COLO829 (cell line): Measurements from ENCODE around the gene CD226.
"Not testable (repeated sequence)": the region's sequence is repeated elsewhere in the genome, so short reads cannot be mapped to it uniquely, and the experiment has no call there.

Source experiments
- DNase-seq: peaks from one replicate; pipeline ENCODE4 v3.0.0; 2012; ENCODE audit warnings: low spot score

The CD226 gene

DNA sequence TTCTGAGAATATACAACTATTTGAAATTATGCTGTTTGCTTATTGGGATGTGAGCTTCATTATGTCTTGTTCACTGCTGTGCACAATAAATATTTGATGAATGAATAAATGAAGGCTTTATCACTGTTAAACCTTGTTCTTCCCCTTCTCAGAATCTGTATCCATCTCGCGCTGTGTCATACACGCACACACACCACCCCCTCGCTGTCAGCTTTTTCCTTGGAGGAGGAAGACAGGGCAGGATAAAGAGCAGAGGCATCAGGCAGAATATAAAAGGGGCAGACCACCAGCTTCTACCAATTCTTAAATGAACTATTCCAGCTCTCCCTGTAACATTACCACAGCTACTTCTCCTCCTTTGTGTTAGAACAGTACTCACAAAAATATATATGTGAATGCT is 75.0 kb downstream of the CD226 start:
- no peak for DNase-seq

DNA sequence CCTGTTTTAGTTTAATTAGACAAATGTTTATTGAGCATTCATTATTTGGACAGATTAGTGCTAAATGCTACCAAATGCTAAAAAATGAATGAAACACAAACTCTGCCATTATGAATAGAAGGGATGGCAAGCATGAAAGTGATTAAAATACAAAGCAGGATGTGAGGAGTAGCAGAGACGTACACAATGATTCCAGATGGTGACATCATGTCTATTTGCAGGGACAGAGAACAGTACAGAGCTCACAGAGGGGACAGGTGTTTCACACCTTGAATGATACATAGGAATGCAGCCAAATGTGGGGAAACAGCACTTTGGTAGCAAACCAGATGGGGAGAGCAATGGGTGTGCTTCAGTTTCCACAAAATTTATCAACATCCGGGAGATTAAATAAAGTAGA is 76.3 kb downstream of the CD226 start:
- DNase-seq: no peak

DNA sequence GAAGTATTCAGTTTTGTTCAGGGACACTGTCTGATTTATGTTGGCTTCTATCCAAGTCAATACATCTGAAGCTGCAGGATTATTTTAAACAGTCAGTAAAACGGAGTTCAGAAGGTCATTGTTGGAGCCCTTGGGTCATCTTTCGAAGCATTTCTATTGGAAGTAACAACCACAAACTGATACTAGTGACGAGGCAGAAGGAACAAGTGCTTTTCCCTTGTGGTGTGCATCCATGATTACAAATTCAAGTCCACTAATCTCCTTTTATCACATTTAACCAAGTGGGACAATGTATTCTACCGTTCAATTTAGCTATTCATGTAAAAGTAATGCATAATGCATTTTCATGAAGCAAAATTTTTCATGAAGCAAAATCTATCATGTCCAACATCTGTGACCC is 76.9 kb downstream of the CD226 start:
- DNase-seq: no peak

DNA sequence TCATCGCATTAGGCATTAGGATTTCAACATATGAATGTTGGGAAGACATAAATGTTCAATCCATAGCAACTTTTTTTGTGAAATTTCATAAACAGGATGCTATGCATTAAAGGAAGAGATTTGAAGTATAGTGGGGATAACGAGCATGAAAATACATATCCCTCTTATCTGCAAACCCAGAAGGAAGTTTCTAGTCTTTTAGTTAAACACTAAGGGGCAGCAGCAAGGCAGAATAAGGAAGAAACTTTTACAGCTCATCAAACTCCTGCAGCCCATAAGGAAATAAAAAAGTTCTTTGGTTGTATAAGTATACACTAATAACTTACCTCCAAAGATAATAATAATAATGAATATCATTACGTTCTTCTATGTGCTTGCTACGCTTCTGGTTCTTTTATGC is 81.5 kb downstream of the CD226 start:
- DNase-seq: no peak

DNA sequence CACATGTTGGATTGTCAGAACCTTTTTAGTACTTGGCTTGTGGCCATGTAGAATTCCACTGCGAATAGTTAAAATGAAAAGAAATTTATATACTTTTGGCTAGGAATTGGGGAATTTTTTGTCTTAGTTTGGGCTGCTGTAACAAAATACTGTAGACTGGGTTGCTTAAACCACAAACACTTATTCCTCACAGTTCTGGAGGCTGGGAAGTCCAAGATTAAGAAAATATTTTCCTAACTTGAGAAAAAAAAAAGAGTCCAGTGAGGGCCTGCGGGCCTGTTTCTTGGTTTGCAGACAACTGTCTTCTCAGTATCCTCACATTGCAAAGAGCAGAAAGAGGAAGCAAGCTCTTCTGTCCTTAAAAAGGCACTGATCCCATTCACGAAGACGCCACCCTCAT is 81.9 kb downstream of the CD226 start:
- no peak for DNase-seq

DNA sequence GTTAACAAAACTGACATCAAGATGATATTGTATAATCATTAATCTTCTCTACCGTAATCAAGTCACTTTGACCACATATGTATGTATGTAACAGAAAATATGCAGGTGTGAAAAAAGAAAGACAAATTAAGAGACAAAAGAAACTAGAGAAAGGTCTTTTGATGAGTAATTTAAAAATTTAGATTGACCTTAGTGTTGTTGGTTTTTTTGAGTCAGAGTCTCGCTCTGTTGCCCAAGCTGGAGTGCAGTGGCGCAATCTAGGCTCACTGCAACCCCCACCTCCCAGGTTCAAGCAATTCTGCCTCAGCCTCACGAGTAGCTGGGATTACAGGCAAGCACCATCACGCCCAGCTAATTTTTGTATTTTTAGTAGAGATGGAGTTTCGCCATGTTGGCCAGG is 82.9 kb downstream of the CD226 start:
- DNase-seq: not testable (repeated sequence)

DNA sequence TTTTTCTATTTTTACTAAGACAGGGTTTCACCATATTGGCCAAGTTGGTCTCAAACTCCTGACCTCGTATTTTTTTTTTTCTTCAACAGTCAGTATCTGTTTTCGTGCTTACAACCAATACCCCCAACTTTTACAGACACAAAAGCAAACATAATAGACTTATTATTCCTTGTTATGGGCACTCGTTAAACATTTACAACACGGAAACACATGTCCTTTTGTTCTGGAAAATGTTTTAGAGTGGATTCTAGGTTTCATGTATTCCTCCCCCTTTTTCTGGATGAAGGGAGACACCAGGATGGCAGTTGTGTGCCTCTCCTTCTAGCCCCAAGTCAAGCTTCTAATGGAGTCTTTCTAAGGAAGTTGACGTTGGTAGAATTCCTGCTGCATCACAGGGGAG is 88.8 kb downstream of the CD226 start:
- DNase-seq: no peak

DNA sequence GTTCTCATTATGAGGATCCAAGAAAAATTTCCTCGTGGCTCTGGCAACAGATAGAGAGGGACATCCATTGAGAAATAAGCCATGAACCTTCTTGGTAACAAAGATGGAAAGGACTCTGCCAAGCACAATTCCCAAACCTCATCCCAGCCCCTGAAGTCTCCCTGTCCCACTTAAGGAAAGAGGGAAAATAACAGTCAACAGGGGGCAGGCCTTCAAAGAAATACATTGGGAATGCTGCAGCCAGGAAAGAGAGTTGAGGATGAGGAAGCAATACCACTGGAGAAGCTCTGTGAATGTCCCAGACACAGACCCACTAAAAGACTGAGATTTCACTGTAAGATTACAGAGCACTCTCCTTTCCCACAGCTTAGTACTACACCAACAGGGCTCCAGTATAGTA is 93.2 kb downstream of the CD226 start:
- DNase-seq: no peak

DNA sequence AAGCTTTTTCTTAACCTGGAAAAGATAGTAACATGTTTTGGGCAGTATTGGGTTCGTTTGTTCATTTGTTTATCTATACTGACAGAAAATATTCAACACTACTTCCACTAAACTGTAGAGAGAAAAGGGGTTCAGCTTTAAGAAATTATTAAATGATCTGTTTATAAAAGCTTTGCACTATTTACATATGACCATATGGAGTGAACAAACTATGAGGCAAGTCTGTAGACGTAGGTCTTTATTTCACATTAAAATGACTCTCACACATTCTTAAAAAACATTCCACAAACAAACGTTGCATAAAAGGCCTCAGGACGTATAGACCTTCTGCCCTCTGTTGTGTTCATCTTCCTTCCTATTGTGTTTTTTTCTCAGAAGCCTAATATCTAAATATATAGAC is 94.6 kb downstream of the CD226 start:
- DNase-seq: no peak

DNA sequence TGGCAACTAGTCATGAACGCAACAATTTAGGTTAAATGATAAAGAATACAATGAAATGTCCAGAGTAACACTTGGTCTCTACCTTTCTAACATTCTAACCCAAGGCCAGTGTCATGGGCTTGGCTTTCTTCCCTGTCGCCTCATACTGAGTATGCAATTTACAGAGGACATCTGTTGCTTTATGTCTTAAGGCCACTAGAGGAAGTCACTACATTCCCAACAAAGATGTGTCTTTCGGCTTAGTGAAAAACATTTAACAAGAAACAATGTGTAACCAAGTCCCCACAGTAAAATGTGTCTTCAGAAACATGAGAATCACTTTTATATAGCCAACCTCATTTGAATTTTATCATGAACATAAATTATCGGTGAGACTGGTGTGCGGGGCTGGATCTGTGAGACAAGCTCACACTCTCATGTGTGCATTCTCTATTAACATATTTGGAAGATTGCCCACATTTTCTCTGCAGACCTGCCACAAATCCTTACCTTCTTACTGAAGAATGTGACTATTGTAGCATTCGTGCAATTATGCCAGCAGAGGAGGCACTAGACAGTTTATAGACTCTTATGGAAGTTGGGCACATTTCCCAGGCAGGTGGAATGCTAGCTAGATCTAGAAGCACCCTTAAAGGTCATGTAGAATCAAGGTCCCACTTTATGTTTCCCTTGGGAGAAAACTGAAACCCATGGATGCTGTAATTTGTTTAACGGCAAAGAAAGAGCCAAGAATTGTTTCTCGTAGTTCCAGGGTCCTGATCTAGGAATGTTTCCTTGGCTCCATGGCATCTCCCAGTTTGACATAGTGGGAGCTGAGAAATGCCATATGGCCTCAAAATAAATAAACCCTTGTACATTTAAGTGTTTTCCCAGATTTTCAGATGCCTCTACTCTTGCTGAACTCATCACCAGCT is 101.8 kb downstream of the CD226 start:
- DNase-seq: no peak

DNA sequence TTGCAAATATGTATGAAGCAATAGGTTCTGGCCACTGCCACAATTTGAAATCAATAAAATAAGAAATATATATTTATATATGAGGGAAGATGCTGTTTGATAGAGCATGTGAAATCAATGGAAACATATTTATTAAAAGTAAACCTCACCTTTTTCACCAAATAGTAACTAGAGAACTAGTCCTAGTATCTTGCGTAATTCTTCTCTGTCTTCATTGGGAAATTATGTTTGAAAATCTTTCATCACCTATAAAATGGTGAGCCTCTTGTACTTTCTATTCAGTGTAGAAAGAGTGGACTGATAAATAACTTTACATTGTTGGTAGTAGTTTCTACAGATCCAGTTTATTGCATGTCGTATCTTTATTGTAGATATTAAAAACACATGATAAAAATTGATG is 103.0 kb downstream of the CD226 start:
- no peak for DNase-seq

DNA sequence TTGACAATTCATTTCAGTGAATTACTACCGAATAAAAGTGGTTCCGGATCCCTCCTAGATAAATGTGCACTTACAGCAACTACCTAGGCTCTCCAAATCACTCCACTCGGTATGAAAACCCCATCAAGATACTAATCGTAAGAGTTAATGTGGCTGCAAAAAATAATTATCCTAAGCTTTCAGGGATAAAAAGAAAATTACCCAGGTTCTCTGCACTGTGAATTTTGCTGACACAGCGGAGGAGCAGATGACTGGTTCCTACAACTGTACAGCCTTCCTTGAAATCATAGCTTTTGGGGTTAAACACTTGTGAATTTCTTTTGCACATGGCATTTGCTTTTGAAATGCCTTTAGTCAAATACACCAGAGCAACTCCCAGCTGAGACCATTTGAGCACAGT is 104.7 kb downstream of the CD226 start:
- DNase-seq: no peak

DNA sequence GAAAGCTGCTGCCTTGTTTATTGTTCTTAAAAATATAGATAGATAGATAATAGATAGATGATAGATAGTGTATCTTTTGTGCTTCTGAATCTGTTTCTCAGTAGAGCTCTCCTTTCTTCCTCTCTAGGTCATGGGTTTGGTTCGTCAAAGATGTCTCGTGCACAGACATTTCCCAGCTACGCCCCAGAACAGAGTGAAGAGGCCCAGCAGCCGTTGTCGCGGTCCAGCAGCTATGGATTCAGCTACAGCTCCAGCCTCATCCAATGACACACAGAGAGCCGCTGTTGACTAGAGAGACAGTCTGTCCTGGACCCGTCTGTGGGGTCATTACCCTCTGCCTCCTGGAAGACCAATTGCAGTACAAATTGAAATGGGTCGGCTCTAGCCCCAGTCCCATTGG is 106.6 kb downstream of the CD226 start:
- DNase-seq: no peak

DNA sequence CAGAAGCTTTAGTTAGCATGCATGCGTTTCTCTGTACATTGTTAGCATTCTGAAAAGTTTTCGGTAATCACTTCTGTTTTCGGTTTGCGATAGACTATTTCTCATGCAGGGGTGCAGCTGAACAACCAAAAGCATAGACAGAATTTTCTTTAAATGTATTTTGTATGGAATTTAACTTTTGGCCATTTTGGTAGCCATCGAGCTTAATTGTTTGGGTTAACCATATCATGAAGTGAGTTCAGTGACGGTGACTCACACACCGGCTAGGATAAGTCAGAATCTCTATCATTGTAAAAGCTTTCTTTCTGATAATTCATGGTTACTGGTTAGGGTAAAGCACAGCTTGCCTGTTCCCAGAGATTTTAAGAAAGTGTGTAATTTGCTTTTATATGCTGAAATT is 107.2 kb downstream of the CD226 start:
- DNase-seq: no peak

DNA sequence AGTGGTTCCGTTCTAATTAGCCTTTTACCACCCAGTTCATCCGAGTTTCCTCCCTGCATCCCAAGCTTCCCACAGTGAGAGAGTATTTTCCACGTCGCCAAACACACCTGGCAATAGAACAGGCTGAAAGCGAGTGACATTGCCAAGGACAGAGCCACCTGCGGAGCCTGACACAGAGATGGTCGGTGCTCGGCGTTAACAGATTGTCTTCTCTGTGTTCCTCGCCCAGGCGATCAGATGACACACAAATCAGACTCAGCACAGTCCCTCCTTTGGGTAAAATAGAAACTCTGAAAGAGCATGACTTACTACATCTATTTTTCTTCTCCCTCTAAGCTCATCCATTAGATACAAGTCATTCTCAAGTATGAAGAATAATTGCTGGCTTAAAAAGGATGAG is 107.7 kb downstream of the CD226 start:
- DNase-seq: no peak

DNA sequence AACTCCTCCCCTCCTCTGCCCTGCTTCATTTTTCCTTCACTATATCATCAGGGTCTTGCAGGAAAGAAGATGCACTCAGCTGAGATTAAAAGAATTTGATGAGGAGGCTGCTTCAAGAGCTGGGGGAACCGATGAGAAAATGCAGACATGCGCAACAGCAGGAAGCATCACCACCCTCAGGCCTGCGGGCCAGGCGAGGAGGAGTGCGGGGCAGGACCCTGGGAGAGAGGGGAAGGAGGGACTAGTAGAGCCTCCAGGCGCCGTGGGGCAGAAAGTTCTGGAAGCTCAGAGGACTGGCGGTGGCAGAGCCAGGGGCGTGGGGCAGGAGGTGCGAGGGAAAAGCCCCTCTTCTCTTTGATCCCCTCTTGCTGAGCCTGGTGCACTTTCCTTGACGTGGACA is 108.2 kb downstream of the CD226 start:
- DNase-seq: no peak

DNA sequence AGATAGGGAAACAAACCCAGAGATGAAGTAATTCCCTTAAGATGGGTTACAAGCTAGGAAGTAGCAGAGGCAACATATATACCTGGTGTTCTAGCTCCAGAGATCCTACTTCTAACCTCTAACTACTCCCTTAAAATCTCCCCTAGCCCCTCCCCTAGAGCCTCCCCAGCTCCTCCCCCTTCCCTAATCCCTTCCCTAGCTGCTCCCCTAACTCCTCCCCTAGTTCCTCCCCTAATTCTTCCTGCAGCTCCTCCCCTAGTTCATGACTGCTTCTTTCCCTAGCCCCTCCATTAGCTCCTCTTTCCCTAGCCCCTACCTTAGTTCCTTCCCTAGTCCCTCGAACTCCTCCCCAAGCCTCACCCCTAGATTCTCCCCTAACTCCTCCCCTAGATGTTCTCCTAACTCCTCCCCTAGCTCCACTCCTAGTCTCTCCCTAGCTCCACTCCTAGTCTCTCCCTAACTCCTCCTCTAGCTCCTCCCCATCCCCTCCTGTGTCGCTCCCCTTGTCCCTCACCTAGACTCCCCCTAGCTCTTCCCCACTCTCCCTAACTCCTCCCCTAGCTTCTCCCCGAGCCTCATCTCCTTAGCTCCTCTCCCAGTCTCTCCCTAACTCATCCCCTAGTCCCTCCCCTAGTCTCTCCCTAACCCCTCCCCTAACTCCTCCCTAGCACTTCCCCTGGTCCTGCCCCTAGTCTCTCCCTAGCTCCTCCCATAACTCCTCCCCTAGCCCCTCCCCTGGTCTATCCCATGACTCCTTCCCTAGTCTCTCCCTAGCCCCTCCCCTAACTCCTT is 108.9 kb downstream of the CD226 start:
- DNase-seq: no peak

DNA sequence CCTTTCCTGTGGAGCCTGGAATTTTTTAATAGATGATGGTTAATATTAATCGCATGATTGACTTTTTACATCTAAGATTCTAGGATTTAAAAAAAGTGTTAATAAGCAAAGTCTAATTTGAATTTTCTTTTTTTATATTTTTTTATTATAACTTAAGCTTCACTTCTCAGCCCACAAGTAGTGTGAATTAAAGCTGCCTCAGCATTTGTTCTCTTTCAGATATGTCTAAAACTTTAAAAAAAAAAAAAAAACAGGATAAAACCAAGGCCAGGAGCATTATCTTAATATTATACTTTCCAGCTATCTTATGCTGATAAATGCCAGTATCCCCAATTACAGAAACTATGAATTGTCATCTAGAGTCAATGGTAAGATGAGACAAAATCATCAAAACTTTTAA is 109.7 kb downstream of the CD226 start:
- DNase-seq: no peak

DNA sequence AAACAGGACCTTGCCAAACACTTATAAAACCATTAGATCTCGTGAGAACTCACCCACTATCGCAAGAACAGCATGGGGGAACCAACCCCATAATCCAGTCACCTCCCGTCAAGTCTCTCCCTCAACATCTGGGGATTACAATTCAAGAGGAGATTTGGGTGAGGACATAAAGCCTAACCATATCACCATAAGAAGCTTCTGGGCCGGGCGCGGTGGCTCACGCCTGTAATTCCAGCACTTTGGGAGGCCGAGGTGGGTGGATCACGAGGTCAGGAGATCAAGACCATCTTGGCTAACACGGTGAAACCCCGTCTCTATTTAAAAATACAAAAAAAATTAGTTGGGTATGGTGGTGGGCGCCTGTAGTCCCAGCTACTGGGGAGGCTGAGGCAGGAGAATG is 112.7 kb downstream of the CD226 start:
- DNase-seq: not testable (repeated sequence)

DNA sequence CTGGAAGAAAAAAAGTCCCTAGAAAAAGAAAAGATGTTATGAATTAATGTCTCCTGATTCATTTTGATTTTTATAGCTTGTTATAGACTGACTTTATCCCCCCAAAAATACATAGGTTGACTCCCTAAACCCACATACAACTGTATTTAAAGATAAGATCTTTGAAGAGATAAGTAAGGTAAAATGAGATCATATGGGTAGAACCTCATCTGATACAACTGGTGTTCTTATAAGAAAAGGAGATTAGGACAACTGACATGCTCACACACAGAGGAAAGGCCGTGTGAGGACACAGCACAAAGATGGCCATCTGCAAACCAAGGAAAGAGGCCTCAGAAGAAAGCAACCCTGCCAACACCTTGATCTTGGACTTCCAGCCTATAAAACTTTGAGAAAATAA is 117.5 kb downstream of the CD226 start:
- no peak for DNase-seq

DNA sequence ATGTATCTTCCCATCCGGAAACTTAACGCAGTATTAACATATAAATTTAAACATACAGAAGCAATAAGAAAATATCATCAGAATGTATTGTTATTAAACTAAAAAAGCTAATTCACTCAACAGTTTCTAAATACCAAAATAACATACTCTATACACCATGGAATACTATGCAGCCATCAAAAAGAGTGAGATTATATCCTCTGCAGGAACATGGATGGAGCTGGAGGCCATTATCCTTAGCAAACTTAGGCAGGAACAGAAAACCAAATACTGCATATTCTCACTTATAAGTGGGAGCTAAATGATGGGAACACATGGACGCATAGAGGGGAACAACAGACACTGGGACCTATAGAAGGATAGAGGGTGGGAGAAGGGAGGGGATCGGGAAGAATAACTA is 127.1 kb downstream of the CD226 start:
- no peak for DNase-seq

DNA sequence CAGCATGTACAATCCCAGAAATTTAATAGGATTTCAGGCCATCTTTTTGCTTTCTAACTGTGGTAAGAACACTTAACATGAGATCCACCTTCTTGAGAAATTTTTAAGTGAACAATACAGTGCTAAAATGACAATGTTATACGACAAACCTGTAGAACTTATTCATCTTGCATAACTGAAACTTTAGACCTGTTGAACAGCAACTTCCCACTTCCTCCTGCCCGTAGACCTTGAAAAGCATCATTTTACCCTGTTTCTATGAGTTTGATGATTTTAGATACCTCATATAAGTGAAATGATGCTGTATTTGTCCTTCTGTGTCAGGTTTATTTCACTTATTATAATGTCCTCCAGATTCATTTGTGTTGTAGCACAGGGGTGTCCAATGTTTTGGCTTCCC is 128.2 kb downstream of the CD226 start:
- DNase-seq: no peak

DNA sequence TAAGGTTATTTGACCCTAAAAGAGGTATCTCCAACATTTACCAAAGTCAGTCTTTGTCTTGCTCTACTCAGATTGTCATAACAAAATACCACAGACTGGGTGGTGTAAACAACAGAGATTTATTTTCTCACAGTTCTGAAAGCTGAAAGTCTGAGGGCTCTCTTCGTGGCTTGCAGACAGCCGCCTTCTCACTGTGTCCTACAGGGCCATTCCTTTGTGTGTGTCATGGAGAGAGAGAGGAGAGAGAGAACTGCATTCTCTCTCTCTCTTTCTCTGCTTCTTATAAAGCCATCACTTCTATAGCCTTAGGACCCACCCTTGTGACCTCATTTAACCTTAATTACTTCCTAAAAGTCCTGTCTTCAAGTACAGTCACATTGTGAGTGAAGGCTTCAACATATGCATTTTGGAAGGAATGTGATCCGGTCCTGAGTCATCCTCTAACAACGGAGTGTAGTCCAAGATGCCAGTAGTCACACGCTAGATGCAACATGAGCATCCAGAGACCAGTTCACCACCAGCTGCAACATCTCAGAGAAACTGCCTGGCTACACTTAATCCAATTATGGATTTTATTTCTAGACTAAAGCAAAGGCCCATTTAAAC is 130.2 kb downstream of the CD226 start:
- DNase-seq: peak; percentile 24
